Activated T-cell treated with anti-CD3 and anti-CD28 coated beads, Interleukin-2, amount 50 U/mL, for 4 hours (primary cell): ENCODE measurements around the gene GRK2. TPM values are rescaled to one million over a fixed set of nuclear protein-coding genes. Genes with fewer than 3 reads are reported as not detected.
A peak's percentile ranks its signal among the peaks of the same experiment; 100 is the strongest.

ENCODE experiments used
- ATAC-seq, 2 donors: fragments of 200-7000 bp; cut with Tn5 transposase; one replicate each; pipeline ENCODE4 v1.10.0; 2021
- DNase-seq: peaks from one replicate; pipeline ENCODE4 v3.0.0-alpha.2; 2020
- H3K27me3 Mint-ChIP-seq: one replicate; pipeline ENCODE4 v1.8.0; 2021; ENCODE audit warnings: low read depth, mixed read lengths
- H3K36me3 Mint-ChIP-seq: one replicate; pipeline ENCODE4 v1.8.0; 2022; ENCODE audit warnings: mixed read lengths; ENCODE audit not compliant: insufficient read depth
- H3K4me1 Mint-ChIP-seq: one replicate; pipeline ENCODE4 v1.8.0; 2021; ENCODE audit warnings: low read depth, mixed read lengths
- H3K4me3 Mint-ChIP-seq: one replicate; pipeline ENCODE4 v1.8.0; 2021; ENCODE audit warnings: mild to moderate bottlenecking, moderate library complexity, mixed read lengths
- H3K9me3 Mint-ChIP-seq: one replicate; pipeline ENCODE4 v1.8.0; 2021; ENCODE audit warnings: mixed read lengths
- total RNA-seq, 3 donors: library from RNA; stranded (reverse); gene quantifications; one replicate each; pipeline ENCODE4 v1.2.1, GENCODE V29; 2021

The GRK2 gene
- total RNA-seq, 3 donors from 2014 or later, result 152 to 172 (median 171) TPM

GRCh38 chr11:67303132-67303834 is 37.0 kb downstream of the GRK2 start, which contains the start of gene SSH3:
TSS of gene SSH3 (plus strand) at chr11:67303530. CDS start at chr11:67303626, 96 bp downstream.
- Mint-ChIP-seq H3K4me1 (peaks cover 15% of the 10 kb centered on the region), H3K4me3 (peak within 1 kb of the TSS; percentile 68), H3K27me3 (no peaks in the 10 kb centered on the region), H3K36me3 (peaks cover 4% of the 10 kb centered on the region), H3K9me3 (no peaks in the 10 kb centered on the region)
- DNase-seq, result no peak
- ATAC-seq, result peak; percentile 87 to 88

DNA sequence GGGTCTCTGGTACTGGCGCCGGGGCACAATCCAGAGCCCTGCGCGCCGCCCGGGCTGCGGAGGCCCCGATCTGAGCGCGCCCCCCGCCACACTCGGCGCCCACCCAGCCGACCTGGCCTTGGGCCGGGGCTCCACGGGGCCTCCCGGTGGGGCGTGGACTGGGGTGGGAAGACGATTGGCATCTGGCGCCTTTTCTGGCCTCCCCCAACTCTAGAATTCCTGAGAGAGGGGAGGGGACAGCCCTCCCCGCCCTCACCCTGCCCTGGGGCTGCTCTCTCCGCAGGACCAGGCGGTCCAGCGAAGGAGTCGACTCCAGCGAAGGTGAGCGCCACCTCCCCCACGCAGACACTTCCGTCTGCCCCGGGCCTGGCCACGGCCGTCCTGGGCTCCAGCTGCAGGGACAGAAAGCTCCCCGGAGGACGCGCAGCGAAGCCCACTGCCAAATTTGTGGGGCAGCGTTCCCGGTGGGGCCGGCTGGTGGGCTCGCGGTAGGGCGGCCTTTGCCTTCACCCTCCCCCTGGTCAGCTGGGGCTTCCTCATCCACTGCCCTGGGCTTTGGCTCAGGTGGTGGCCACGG is 37.6 kb downstream of the GRK2 start:
- peaks cover 11% of the 10 kb centered on the region for H3K4me1 Mint-ChIP-seq
- H3K9me3 Mint-ChIP-seq, result no peaks in the 10 kb centered on the region
- peak overlapping the region; percentile 68 for H3K4me3 Mint-ChIP-seq

DNA sequence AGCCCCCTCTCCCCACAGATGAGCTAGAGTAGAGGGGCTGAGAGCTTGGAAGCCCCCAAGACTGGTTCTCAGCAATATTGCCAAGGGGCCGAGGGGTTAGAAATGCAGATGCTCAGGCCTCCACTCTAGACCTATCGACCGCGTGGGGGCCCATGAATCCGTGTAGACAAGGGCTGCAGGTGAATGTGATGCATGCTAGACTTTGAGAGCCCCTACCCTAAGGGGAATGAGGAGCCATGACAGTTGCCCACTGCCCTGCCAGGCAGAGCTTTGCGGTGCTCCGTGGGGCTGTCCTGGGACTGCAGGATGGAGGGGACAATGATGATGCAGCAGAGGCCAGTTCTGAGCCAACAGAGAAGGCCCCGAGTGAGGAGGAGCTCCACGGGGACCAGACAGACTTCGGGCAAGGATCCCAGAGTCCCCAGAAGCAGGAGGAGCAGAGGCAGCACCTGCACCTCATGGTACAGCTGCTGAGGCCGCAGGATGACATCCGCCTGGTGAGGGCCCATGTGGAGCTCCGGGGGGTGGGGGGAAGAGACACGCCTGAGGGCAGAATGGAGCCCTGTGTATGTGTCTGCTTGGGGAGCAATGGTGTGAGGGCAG is 38.3 kb downstream of the GRK2 start:
- H3K27me3 Mint-ChIP-seq, result no peaks in the 10 kb centered on the region
- H3K4me1 Mint-ChIP-seq, result peaks cover 11% of the 10 kb centered on the region
- H3K4me3 Mint-ChIP-seq, result peak overlapping the region; percentile 68
- DNase-seq, result no peak
- no peaks in the 10 kb centered on the region for H3K9me3 Mint-ChIP-seq
- H3K36me3 Mint-ChIP-seq, result no peaks in the 10 kb centered on the region
- ATAC-seq, result no peak

More for the DNA sequence above, 37.6 kb downstream of the GRK2 start:
- ATAC-seq, result peak; percentile 41
- no peaks in the 10 kb centered on the region for H3K36me3 Mint-ChIP-seq
- no peaks in the 10 kb centered on the region for H3K27me3 Mint-ChIP-seq
- DNase-seq, result no peak

GRCh38 chr11:67306769-67307544 is 40.7 kb downstream of the GRK2 start:
- H3K4me1 Mint-ChIP-seq, result peaks cover 20% of the 10 kb centered on the region
- ATAC-seq (no peak), DNase-seq (no peak)
- no peak overlapping the region for H3K4me3 Mint-ChIP-seq
- no peaks in the 10 kb centered on the region for H3K36me3 Mint-ChIP-seq
- no peaks in the 10 kb centered on the region for H3K27me3 Mint-ChIP-seq
- no peaks in the 10 kb centered on the region for H3K9me3 Mint-ChIP-seq

DNA sequence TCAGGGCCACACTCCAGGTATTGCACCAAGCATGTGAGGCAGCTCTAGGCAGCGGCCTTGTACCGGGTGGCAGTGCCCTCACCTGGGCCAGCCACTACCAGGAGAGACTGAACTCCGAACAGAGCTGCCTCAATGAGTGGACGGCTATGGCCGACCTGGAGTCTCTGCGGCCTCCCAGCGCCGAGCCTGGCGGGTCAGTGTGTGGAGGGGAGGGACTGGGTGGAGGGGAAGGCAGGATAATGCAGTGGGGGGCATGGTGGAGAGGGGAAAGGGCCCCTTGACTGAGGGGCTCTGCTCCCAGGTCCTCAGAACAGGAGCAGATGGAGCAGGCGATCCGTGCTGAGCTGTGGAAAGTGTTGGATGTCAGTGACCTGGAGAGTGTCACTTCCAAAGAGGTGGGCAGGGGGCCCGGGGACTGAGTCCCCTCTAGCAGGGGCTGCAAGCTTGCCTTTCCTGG is 41.3 kb downstream of the GRK2 start:
- no peak for ATAC-seq
- H3K4me1 Mint-ChIP-seq, result peaks cover 26% of the 10 kb centered on the region

GRCh38 chr11:67308031-67308866 is 42.0 kb downstream of the GRK2 start:
- Mint-ChIP-seq H3K27me3 (no peaks in the 10 kb centered on the region), H3K36me3 (no peaks in the 10 kb centered on the region), H3K4me3 (no peak overlapping the region), H3K4me1 (peaks cover 30% of the 10 kb centered on the region), H3K9me3 (no peaks in the 10 kb centered on the region)
- ATAC-seq, result no peak
- DNase-seq, result no peak

More for the DNA sequence above, 41.3 kb downstream of the GRK2 start:
- no peak for DNase-seq
- no peaks in the 10 kb centered on the region for H3K9me3 Mint-ChIP-seq
- no peak overlapping the region for H3K4me3 Mint-ChIP-seq
- no peaks in the 10 kb centered on the region for H3K27me3 Mint-ChIP-seq
- H3K36me3 Mint-ChIP-seq, result no peaks in the 10 kb centered on the region

- Mint-ChIP-seq H3K36me3 (no peaks in the 10 kb centered on the region), H3K9me3 (no peaks in the 10 kb centered on the region), H3K27me3 (no peaks in the 10 kb centered on the region), H3K4me3 (no peak overlapping the region), H3K4me1 (peaks cover 37% of the 10 kb centered on the region)
- DNase-seq (no peak), ATAC-seq (no peak)
Observed at GRCh38 chr11:67309166-67309565, 42.9 kb downstream of the GRK2 start.

- Mint-ChIP-seq H3K27me3 (no peaks in the 10 kb centered on the region), H3K36me3 (no peaks in the 10 kb centered on the region), H3K4me3 (no peak overlapping the region), H3K4me1 (peaks cover 34% of the 10 kb centered on the region), H3K9me3 (no peaks in the 10 kb centered on the region)
- ATAC-seq, result no peak
- DNase-seq, result no peak
Observed at GRCh38 chr11:67309661-67310061, 43.4 kb downstream of the GRK2 start.

GRCh38 chr11:67310246-67311050 is 44.2 kb downstream of the GRK2 start:
- Mint-ChIP-seq H3K9me3 (no peaks in the 10 kb centered on the region), H3K4me1 (peaks cover 32% of the 10 kb centered on the region), H3K27me3 (no peaks in the 10 kb centered on the region), H3K36me3 (no peaks in the 10 kb centered on the region), H3K4me3 (no peak overlapping the region)
- no peak for DNase-seq
- no peak for ATAC-seq

DNA sequence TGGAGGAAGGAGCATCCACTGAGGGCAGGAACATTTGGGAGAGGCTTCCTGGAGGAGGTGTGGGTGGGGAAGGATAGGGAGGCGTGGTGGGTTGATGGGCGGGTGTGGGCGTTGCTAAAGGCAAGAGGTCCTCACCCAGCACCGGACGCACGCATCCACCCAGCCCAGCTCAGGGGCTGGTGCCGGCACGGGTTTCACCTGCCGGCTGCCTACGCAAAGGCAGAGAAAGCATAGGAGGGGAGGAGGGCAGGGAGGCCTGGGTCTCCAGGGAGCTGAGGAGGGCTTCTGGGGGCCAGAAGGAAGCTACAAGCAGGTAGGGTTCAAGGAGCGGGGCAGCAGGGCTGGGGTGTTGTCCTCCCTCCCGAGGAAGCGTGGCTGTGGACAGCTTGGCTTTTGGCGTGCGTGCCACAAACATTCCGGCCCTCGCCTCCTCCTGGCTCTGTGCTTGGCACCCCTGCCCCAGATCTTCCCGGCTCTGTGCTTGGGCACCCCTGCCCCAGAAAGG is 44.8 kb downstream of the GRK2 start:
- Mint-ChIP-seq H3K27me3 (no peaks in the 10 kb centered on the region), H3K4me1 (peaks cover 32% of the 10 kb centered on the region), H3K36me3 (no peaks in the 10 kb centered on the region), H3K4me3 (no peak overlapping the region), H3K9me3 (no peaks in the 10 kb centered on the region)
- no peak for ATAC-seq
- DNase-seq, result no peak

- H3K4me1 Mint-ChIP-seq, result peaks cover 32% of the 10 kb centered on the region
- H3K27me3 Mint-ChIP-seq, result no peaks in the 10 kb centered on the region
- peak in 1 of 2 donors; percentile 59 for ATAC-seq
- no peak for DNase-seq
- H3K4me3 Mint-ChIP-seq, result no peak overlapping the region
- no peaks in the 10 kb centered on the region for H3K36me3 Mint-ChIP-seq
- no peaks in the 10 kb centered on the region for H3K9me3 Mint-ChIP-seq
Observed at GRCh38 chr11:67311556-67312082, 45.3 kb downstream of the GRK2 start.

DNA sequence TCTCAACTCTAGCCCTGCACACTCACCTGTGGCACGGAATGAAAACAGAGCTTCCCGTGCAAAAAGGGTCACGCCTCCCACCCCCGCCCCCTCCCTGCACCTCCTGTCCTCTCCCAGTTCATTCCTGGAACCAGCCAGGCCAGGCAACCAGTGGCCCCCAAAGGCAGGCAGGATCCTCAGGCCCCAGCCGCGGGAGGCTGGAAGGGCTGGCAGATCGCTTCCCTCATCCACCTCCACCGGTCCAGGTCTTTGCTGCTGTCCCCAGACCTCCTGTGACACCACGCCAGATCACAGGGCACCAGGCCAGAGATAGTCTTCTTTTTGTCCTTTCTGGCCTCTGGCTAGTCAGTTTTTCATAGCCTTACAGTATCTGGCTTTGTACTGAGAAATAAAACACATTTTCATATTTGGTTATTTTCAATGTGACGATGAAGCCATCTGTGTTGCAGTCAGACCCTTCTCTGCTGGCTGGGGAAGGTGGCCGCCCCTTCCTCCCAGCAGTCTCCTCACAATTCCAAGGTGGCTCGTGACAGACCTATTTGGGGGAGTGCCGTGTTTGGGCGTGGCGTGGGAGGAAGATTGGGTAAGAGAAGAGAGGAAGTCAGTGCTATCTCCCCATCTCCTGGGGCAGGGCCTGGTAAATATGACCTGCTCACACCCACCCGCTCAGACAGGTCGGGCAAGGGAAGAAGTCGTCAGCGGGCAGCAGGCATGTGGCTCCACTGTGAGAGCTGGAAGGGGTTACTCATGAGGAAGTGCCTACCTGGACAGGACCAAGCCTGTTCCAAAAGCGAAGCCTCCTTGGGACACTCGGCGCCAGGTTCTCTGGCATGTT is 46.1 kb downstream of the GRK2 start:
- ATAC-seq, result peak in 1 of 2 donors; percentile 4
- H3K4me1 Mint-ChIP-seq, result peaks cover 34% of the 10 kb centered on the region

More for the DNA sequence above, 46.1 kb downstream of the GRK2 start:
- H3K36me3 Mint-ChIP-seq, result no peaks in the 10 kb centered on the region
- DNase-seq, result peak; percentile 50
- H3K27me3 Mint-ChIP-seq, result no peaks in the 10 kb centered on the region
- peak overlapping the region; percentile 2 for H3K4me3 Mint-ChIP-seq
- H3K9me3 Mint-ChIP-seq, result no peaks in the 10 kb centered on the region
